K562 (cell line): ENCODE results near the gene CCDC148. TPM values are rescaled to one million over a fixed set of nuclear protein-coding genes. Genes with fewer than 3 reads are reported as not detected.

Source experiments
- ATAC-seq: fragments of 200-7000 bp; cut with Tn5 transposase; 3 replicates; pipeline ENCODE4 v1.9.1; 2020; ENCODE audit warnings: moderate library complexity
- BruUV-seq: library from RNA; stranded (reverse); fragments of 400-500 nt; replicated peaks from 2 replicates; lab custom pipeline; 2021; lab: Mats Ljungman, UMichigan
- CTCF ChIA-PET: fragments of 300-600 bp; formaldehyde crosslinking; extraction: SDS; loops from one replicate; lab custom pipeline; 2021; ENCODE audit warnings: low intra/inter-chr PET ratio; lab: Yijun Ruan, JAX
- POLR2A ChIA-PET: fragments of 300-600, 350-650 bp; sonication (Branson Sonifier 250); formaldehyde crosslinking; extraction: SDS; loops from one replicate; lab custom pipeline; 2021; ENCODE audit warnings: antibody characterized with exemption, inconsistent platforms; lab: Yijun Ruan, JAX
- DNase-seq, 4 experiments: peaks; one replicate each; pipeline versions ENCODE4 v3.0.0 to v3.0.0-alpha.2; 2011 to 2018; ENCODE audit warnings: low spot score in 3 of 4, mixed read lengths in 3 of 4; ENCODE audit errors: extremely low read depth in 1 of 4
- FAIRE-seq: peaks from 2 replicates; lab custom pipeline; 2011; peaks lifted over from hg19 to GRCh38; lab: Jason Lieb, UNC
- H2AFZ ChIP-seq: 2 replicates; pipeline ENCODE4 v1.6.0; 2011; ENCODE audit warnings: low read depth, low read length, control low read depth, inconsistent platforms
- H3K27ac ChIP-seq: fragments of 200-600 bp; 3 replicates; pipeline ENCODE4 v1.8.0; 2011; ENCODE audit warnings: low read depth, mild to moderate bottlenecking, control low read depth, inconsistent platforms, low read length, moderate library complexity, mixed read lengths; ENCODE audit errors: extremely low read depth
- H3K27me3 ChIP-seq, 2 experiments: fragments of 300-600 bp in 1 of 2; 2 replicates in 1 of 2; 3 replicates in 1 of 2; pipeline versions ENCODE4 v1.6.0 to v1.8.0; 2011; ENCODE audit warnings: inconsistent platforms in 2 of 2, low read length in 2 of 2, mild to moderate bottlenecking in 1 of 2, mixed read lengths in 1 of 2, moderate library complexity in 1 of 2; ENCODE audit not compliant: control insufficient read depth in 2 of 2, insufficient read depth in 2 of 2
- H3K36me3 ChIP-seq: fragments of 300-600 bp; 3 replicates; pipeline ENCODE4 v1.8.0; 2011; ENCODE audit warnings: mild to moderate bottlenecking, low read length, inconsistent platforms; ENCODE audit not compliant: control insufficient read depth, insufficient read depth
- H3K4me1 ChIP-seq, 2 experiments: fragments of 200-600 bp in 1 of 2; replicated peaks in 1 of 2; 2 replicates in 1 of 2; 3 replicates in 1 of 2; pipeline versions ENCODE4 v1.5.1 to v1.8.0; 2011; ENCODE audit warnings: inconsistent platforms in 2 of 2, low read length in 2 of 2, mild to moderate bottlenecking in 1 of 2, mixed read lengths in 1 of 2, moderate library complexity in 1 of 2; ENCODE audit not compliant: control insufficient read depth in 2 of 2, insufficient read depth in 2 of 2
- H3K4me2 ChIP-seq: 2 replicates; pipeline ENCODE4 v1.6.1; 2011; ENCODE audit warnings: low read length, control low read depth, inconsistent platforms, mixed read lengths; ENCODE audit not compliant: insufficient read depth
- H3K4me3 ChIP-seq: fragments of 200-600 bp; sonication (generic), shearing (Covaris generic); 2 replicates; pipeline ENCODE4 v1.5.1; 2016; ENCODE audit warnings: control low read depth, inconsistent platforms
- H3K79me2 ChIP-seq: fragments of 200-600 bp; 3 replicates; pipeline ENCODE4 v1.8.0; 2011; ENCODE audit warnings: low read length, inconsistent platforms; ENCODE audit not compliant: control insufficient read depth, insufficient read depth
- H3K9ac ChIP-seq, 2 experiments: 2 replicates each; pipeline versions ENCODE4 v1.6.0 to v1.6.1; 2011; ENCODE audit warnings: low read depth in 2 of 2, low read length in 2 of 2, control low read depth in 1 of 2, inconsistent platforms in 1 of 2, mild to moderate bottlenecking in 1 of 2, mixed read lengths in 1 of 2; ENCODE audit not compliant: insufficient read depth in 1 of 2
- H3K9me1 ChIP-seq: one replicate; pipeline ENCODE4 v1.6.0; 2011; ENCODE audit warnings: inconsistent platforms, mild to moderate bottlenecking, low read length, moderate library complexity; ENCODE audit not compliant: control insufficient read depth, insufficient read depth
- H3K9me3 ChIP-seq: replicated peaks from 2 replicates; pipeline ENCODE4 v1.5.1; 2011; ENCODE audit warnings: low read depth, low read length, inconsistent platforms; ENCODE audit not compliant: control insufficient read depth, insufficient read depth
- H4K20me1 ChIP-seq: replicated peaks from 2 replicates; pipeline ENCODE4 v1.6.1; 2011; ENCODE audit warnings: low read length, inconsistent platforms, mixed read lengths; ENCODE audit not compliant: control insufficient read depth, insufficient read depth
- C11orf30 ChIP-seq: fragments of 450-650 bp; IDR thresholded peaks from 2 replicates; pipeline ENCODE4 v1.6.1; 2016; ENCODE audit warnings: low read depth, mild to moderate bottlenecking
- CHCHD3 ChIP-seq: fragments of 250-450 bp; sonication (Bioruptor Pico); IDR thresholded peaks from 2 replicates; pipeline ENCODE4 v2.1.2; 2022; ENCODE audit warnings: mild to moderate bottlenecking
- MAFG ChIP-seq: fragments of 450-650 bp; conservative IDR thresholded peaks from 2 replicates; pipeline ENCODE4 v1.6.1; 2016; ENCODE audit warnings: missing genetic modification characterization, missing compliant biosample characterization
- NFE2 ChIP-seq: IDR thresholded peaks from 2 replicates; pipeline ENCODE4 v1.6.1; 2014; ENCODE audit warnings: antibody characterized with exemption, low read depth
- NFE2L1 ChIP-seq: fragments of 450-650 bp; IDR thresholded peaks from 2 replicates; pipeline ENCODE4 v1.6.1; 2016; ENCODE audit warnings: missing genetic modification characterization, low read depth, mild to moderate bottlenecking, missing compliant biosample characterization, moderate library complexity, borderline replicate concordance
- ZNF316 ChIP-seq: fragments of 450-650 bp; IDR thresholded peaks from 2 replicates; pipeline ENCODE4 v1.6.1; 2016
- in situ Hi-C: fragments of 300-500 bp; cut with MboI; formaldehyde crosslinking; loops from 4 replicates; pipeline ENCODE4 v1.15.0; 2018; ENCODE audit warnings: inconsistent platforms, mixed read lengths
- intact Hi-C: fragments of 100-400 bp; cut with micrococcal nuclease; formaldehyde crosslinking; loops from 2 replicates; pipeline ENCODE4 v1.14.2; 2022
- polyA plus RNA-seq, 8 experiments: library from polyadenylated mRNA; depleted of rRNA in 4 of 8; stranded (reverse) in 5 of 8; unstranded in 3 of 8; fragments of >200 nt; fragmentation: Nextera tagmentation in 2 of 8; fragmentation: Illumina TruSeq in 1 of 8; extraction: Ambion mirVana in 2 of 8; extraction: Trizol in 1 of 8; gene quantifications; 2 replicates each; pipeline versions ENCODE4 v1.2.1 to v1.2.3, GENCODE V29; 2011 to 2014; ENCODE audit warnings: inconsistent platforms in 1 of 8, missing spikeins in 1 of 8
- total RNA-seq, 7 experiments: library from RNA; depleted of rRNA in 6 of 7; stranded (reverse); fragments of >200 nt in 6 of 7; fragmentation: Illumina TruSeq in 2 of 7; extraction: Trizol in 2 of 7; gene quantifications; 2 replicates each; pipeline versions ENCODE4 v1.2.1 to v1.2.3, GENCODE V29; 2011 to 2021; ENCODE audit warnings: low replicate concordance in 1 of 7
- TF ChIP-seq, protein P1 (sequence below): fragments of 450-650 bp; IDR thresholded peaks from one replicate; pipeline ENCODE4 v1.6.1; 2018; ENCODE audit warnings: mild to moderate bottlenecking, moderate library complexity; ENCODE audit not compliant: partially characterized antibody

Gene CCDC148
- total and polyA plus RNA-seq, 9 of the 15 experiments (the other 6 are each of a cell fraction or from before 2014, with no cell fraction given) = 0.10 to 1.4 (median 0.65) TPM

DNA sequence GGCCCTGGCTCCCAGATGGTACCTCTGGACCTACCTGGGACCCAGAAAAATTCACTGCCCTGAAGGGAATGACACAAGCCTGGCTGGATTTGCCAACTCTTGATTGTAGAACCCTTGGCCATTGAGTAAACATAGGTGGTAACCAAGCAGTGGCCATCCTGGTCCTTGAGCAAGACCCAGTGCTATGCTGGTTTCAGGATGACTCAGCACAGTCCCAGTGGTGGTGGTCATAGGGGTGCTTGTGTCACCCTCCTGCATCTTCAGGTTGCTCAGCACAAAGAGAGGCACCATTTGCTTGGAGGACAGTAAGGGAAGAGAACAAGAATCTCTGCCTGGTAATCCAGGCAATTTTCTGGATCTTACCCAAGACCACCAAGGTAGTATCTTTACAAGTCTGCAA is 302.0 kb downstream of the CCDC148 start:
- FAIRE-seq = no peak

More for the DNA sequence above, 302.0 kb downstream of the CCDC148 start:
- Histone ChIP-seq H3K79me2 (no peaks in the 10 kb centered on the region), H3K27ac (no peak overlapping the region)
- no peak for TF ChIP-seq CHCHD3 (CRISPR knock-in tag)
- TF ChIP-seq MAFG (tag) = peak; percentile 55
- TF ChIP-seq NFE2L1 (tag) = peak; percentile 14; the same call in 1 of the 2 replicates
- TF ChIP-seq NFE2 = peak; percentile 72
- TF ChIP-seq, protein P1, sequence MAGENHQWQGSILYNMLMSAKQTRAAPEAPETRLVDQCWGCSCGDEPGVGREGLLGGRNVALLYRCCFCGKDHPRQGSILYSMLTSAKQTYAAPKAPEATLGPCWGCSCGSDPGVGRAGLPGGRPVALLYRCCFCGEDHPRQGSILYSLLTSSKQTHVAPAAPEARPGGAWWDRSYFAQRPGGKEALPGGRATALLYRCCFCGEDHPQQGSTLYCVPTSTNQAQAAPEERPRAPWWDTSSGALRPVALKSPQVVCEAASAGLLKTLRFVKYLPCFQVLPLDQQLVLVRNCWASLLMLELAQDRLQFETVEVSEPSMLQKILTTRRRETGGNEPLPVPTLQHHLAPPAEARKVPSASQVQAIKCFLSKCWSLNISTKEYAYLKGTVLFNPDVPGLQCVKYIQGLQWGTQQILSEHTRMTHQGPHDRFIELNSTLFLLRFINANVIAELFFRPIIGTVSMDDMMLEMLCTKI = no peak
- peak; percentile 55; the same call in 1 of the 2 replicates for TF ChIP-seq C11orf30
- 0 out of 2 replicates have a peak, but pooled peaks have one; percentile 33 for TF ChIP-seq ZNF316
- TF ChIP-seq, all 486 proteins: peak for 5
- Histone ChIP-seq H3K4me3 (no peak overlapping the region), H3K27me3 (no peaks in the 10 kb centered on the region), H3K9me1 (no peaks in the 10 kb centered on the region), H3K4me1 (no peaks in the 10 kb centered on the region), H3K9me3 (no peaks in the 10 kb centered on the region), H2AFZ (no peak overlapping the region), H3K4me2 (no peak overlapping the region), H3K9ac (no peak overlapping the region), H4K20me1 (no peaks in the 10 kb centered on the region), H3K36me3 (no peaks in the 10 kb centered on the region)
- ChIA-PET POLR2A (no interaction called here), CTCF (no interaction called here)
- peak; percentile 51; the same call in 1 of the 3 replicates for ATAC-seq
- no TSS peak for BruUV-seq
- DNase-seq = no peak
- intact Hi-C loops (no loop called here), in situ Hi-C loops (no loop called here)
